H1 (cell line): ENCODE results near the gene LIPT2. TPM values are rescaled to one million over a fixed set of nuclear protein-coding genes. Genes with fewer than 3 reads are reported as not detected.

Experiments used
- BACH1 ChIP-seq: IDR thresholded peaks from 2 replicates; pipeline ENCODE4 v1.6.1; 2012; ENCODE audit warnings: low read length, improper control_type of control experiment
- CREB1 ChIP-seq: IDR thresholded peaks from 2 replicates; pipeline ENCODE4 v1.6.1; 2012; ENCODE audit warnings: inconsistent platforms
- RFX5 ChIP-seq: IDR thresholded peaks from 2 replicates; pipeline ENCODE4 v1.6.1; 2011; ENCODE audit warnings: low read depth, low read length, improper control_type of control experiment, borderline replicate concordance
- SAP30 ChIP-seq: fragments of 300-600 bp; sonication (generic); IDR thresholded peaks from 2 replicates; pipeline ENCODE4 v1.7.1; 2012; ENCODE audit warnings: low read length, moderate library complexity, mild to moderate bottlenecking, inconsistent platforms; ENCODE audit not compliant: insufficient read depth, insufficient replicate concordance
- SP2 ChIP-seq: IDR thresholded peaks from 2 replicates; pipeline ENCODE4 v1.6.1; 2012; ENCODE audit warnings: mild to moderate bottlenecking, low read length, inconsistent platforms
- polyA plus RNA-seq, 7 experiments: library from polyadenylated mRNA; depleted of rRNA in 3 of 7; stranded (reverse) in 5 of 7; unstranded in 2 of 7; fragments of >200 nt in 5 of 7; fragments of 200-250 nt in 2 of 7; gene quantifications; 1 replicate in 5 of 7; 2 replicates in 1 of 7; 4 replicates in 1 of 7; pipeline versions ENCODE4 v1.2.1 to v1.2.3, GENCODE V29; 2011 to 2013; ENCODE audit warnings: missing spikeins in 2 of 7, mixed read lengths in 2 of 7
- total RNA-seq: library from RNA; stranded (reverse); fragmentation: NEBNext Ultra II Directional; extraction: Animal tissue kit (Norgen Biotek cat#: 25700); gene quantifications from 2 replicates; pipeline ENCODE4 v1.2.1, GENCODE V29; 2021

Gene LIPT2
- total and polyA plus RNA-seq, 2 of the 8 experiments (the other 6 are each of a cell fraction or from before 2014, with no cell fraction given), result 6.4 to 16.7 TPM

- no peak for TF ChIP-seq SAP30
- TF ChIP-seq CREB1, result no peak
- TF ChIP-seq RFX5, result no peak
- no peak for TF ChIP-seq BACH1
- no peak for TF ChIP-seq SP2
These were observed 14.1 kb upstream of the LIPT2 start (continued) for GRCh38 chr11:74507582-74507981.
